Ovary (tissue), 9 donors: Measurements from ENCODE around the gene LIMS2. TPM values are rescaled to one million over a fixed set of nuclear protein-coding genes. Genes with fewer than 3 reads are reported as not detected.

Experiments used
- DNase-seq, 5 donors: peaks; one replicate each; pipeline ENCODE4 v3.0.0-alpha.2; 2019 to 2020
- H3K27ac ChIP-seq, 2 donors: fragments of 200-600 bp; one replicate each; pipeline versions ENCODE4 v1.5.1 to v1.8.0; 2019 to 2022
- H3K27me3 ChIP-seq: fragments of 200-600 bp; one replicate; pipeline ENCODE4 v1.8.0; 2022
- H3K36me3 ChIP-seq: fragments of 200-600 bp; sonication (generic); one replicate; pipeline ENCODE4 v1.5.1; 2019
- H3K4me1 ChIP-seq: one replicate; pipeline ENCODE4 v1.8.1; 2013; ENCODE audit warnings: mild to moderate bottlenecking, moderate library complexity; ENCODE audit not compliant: insufficient read depth
- H3K4me3 ChIP-seq: fragments of 200-600 bp; sonication (generic); one replicate; pipeline ENCODE4 v1.5.1; 2017
- H3K9me3 ChIP-seq, 2 donors: fragments of 200-600 bp in 1 of 2; sonication (generic) in 1 of 2; one replicate each; pipeline versions ENCODE4 v1.5.1 to v1.8.1; 2013 to 2019; ENCODE audit warnings: mild to moderate bottlenecking in 1 of 2, moderate library complexity in 1 of 2
- CTCF ChIP-seq, 3 donors: fragments of 450-650 bp in 2 of 3; fragments of 200-600 bp in 1 of 3; IDR thresholded peaks; one replicate each; pipeline versions ENCODE4 v1.5.1 to v1.8.0; 2016 to 2022; ENCODE audit warnings: antibody characterized with exemption in 3 of 3, mild to moderate bottlenecking in 1 of 3
- EP300 ChIP-seq: sonication (generic); formaldehyde crosslinking; IDR thresholded peaks from one replicate; pipeline ENCODE4 v1.6.1; 2017; ENCODE audit warnings: antibody characterized with exemption
- POLR2A ChIP-seq: fragments of 450-650 bp; IDR thresholded peaks from one replicate; pipeline ENCODE4 v1.6.1; 2017; ENCODE audit warnings: antibody characterized with exemption, mild to moderate bottlenecking, moderate library complexity
- WGBS, 3 donors: extraction: QIAGEN DNeasy Blood & Tissue Kit in 1 of 3; methylation state at CpG; one replicate each; pipeline versions ENCODE4 v1.1.5 to v1.1.7; 2013 to 2017; 5-methylcytosine and 5-hydroxymethylcytosine counted together
- intact Hi-C, 4 donors: fragments of 100-400 bp; cut with DNase I; formaldehyde crosslinking; loops; one replicate each; pipeline versions ENCODE4 v1.11.0 to v1.15.1; 2022 to 2023
- polyA plus RNA-seq, 2 donors: library from polyadenylated mRNA; stranded (reverse); fragments of 200-250 nt in 1 of 2; fragments of 350-450 nt in 1 of 2; fragmentation: Illumina TruSeq in 1 of 2; extraction: RNeasy Lipid Tissue Mini Kit (QIAGEN cat#74804) in 1 of 2; gene quantifications; one replicate each; pipeline ENCODE4 v1.2.3, GENCODE V29; 2013 to 2014
- total RNA-seq, 7 donors: library from RNA; depleted of rRNA in 2 of 7; stranded (reverse); fragments of >200 nt in 2 of 7; fragmentation: NEBNext Ultra II Directional in 3 of 7; extraction: Animal tissue kit (Norgen Biotek cat#: 25700) in 3 of 7; gene quantifications; one replicate each; pipeline versions ENCODE4 v1.1.0 to v1.2.4, GENCODE V29; 2016 to 2023
- donor health status: DM: no; HTN: no; CAD: no; lungs with moderate emphysema.
- donor health status: DM: no; HTN: no; CAD: no.
- donor health status: Bipolar disorder and iron deficiency.
- donor health status: DM: yes; HTN: yes; CAD: no.
- donor health status: DM: no; HTN: no; CAD: no.
- donor health status: DM: yes; HTN: yes; CAD: no.

Gene LIMS2
- total and polyA plus RNA-seq, 9 donors, result 3.8 to 70.4 (median 19.1) TPM

DNA sequence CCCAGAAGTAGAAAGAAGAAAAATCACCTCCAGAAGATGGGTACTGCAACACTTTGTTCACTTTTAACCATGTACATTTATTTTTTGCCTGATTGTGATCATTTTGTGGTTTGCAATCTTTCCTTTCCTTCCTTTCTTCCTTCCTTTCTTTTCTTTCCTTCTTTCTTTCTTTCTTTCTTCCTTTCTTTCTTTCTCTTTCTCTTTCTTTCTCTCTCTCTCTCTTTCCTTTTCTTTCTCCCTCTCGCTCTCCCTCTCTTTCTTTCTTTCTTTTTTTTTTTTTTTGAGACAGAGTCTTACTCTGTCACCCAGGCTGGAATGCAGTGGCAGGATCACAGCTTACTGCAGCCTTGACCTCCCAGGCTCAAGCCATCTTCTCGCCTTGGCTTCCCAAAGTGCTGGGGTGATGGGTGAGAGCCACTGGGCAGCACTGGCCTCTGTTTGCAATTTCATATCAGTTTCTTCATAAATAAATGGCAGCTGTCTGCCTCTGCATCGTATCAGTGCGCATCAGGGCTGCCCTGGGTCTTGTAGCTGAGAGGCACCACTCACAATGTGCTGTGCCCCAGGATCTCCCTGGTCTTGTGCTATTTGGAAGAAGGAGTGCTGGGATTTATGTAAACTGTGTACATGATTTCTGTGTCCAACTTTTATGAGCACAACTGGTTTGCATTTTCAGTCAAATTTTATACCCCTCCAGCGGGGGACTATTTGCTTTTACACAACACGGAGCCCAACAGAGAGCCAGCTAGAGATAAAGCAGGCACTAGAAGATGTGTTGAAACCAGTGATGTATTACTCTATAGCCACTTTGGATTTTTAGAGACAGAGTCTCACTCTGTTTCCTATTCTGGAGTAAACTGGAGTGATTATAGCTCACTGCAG, 6.9 kb upstream of the LIMS2 start:
- no peaks in the 10 kb centered on the region for H3K9me3 ChIP-seq
- WGBS, 3 donors, result 48 to 67% (median 60%) methylated on average over 6 of the region's 6 CpGs
- H3K36me3 ChIP-seq, result no peaks in the 10 kb centered on the region
- no peak overlapping the region for H3K27ac ChIP-seq
- TF ChIP-seq POLR2A, result no peak
- intact Hi-C loops, result no loop called here
- no peak for DNase-seq
- peaks cover 11% of the 10 kb centered on the region for H3K4me1 ChIP-seq
- no peak overlapping the region for H3K4me3 ChIP-seq
- no peaks in the 10 kb centered on the region for H3K27me3 ChIP-seq

- H3K4me3 ChIP-seq, result peak overlapping the region; percentile 8
- 3 to 12% (median 11%) methylated on average over 16 to 25 of the region's 25 CpGs for WGBS, 3 donors
Observed at GRCh38 chr2:127681288-127681804, 6.0 kb upstream of the LIMS2 start.

GRCh38 chr2:127680706-127681287, 5.5 kb upstream of the LIMS2 start:
- H3K4me1 ChIP-seq, result peaks cover 13% of the 10 kb centered on the region
- intact Hi-C loops, result no loop called here
- no peaks in the 10 kb centered on the region for H3K36me3 ChIP-seq
- 88 to 93% (median 90%) methylated on average over 19 of the region's 19 CpGs for WGBS, 3 donors
- no peaks in the 10 kb centered on the region for H3K27me3 ChIP-seq
- no peaks in the 10 kb centered on the region for H3K9me3 ChIP-seq
- no peak overlapping the region for H3K4me3 ChIP-seq
- DNase-seq, result no peak
- no peak overlapping the region for H3K27ac ChIP-seq
- no peak for TF ChIP-seq CTCF (IDR thresholded peaks at IDR 0.05)

More at GRCh38 chr2:127681288-127681804, 6.0 kb upstream of the LIMS2 start:
- no peaks in the 10 kb centered on the region for H3K36me3 ChIP-seq
- H3K9me3 ChIP-seq, result no peaks in the 10 kb centered on the region
- H3K27me3 ChIP-seq, result no peaks in the 10 kb centered on the region
- intact Hi-C loops, result no loop called here
- H3K27ac ChIP-seq, result no peak overlapping the region
- H3K4me1 ChIP-seq, result peaks cover 11% of the 10 kb centered on the region
- DNase-seq, result peak in 1 of 5 donors; percentile 69
- no peak for TF ChIP-seq POLR2A
- no peak for TF ChIP-seq CTCF (IDR thresholded peaks at IDR 0.05)
- TF ChIP-seq EP300, result no peak

DNA sequence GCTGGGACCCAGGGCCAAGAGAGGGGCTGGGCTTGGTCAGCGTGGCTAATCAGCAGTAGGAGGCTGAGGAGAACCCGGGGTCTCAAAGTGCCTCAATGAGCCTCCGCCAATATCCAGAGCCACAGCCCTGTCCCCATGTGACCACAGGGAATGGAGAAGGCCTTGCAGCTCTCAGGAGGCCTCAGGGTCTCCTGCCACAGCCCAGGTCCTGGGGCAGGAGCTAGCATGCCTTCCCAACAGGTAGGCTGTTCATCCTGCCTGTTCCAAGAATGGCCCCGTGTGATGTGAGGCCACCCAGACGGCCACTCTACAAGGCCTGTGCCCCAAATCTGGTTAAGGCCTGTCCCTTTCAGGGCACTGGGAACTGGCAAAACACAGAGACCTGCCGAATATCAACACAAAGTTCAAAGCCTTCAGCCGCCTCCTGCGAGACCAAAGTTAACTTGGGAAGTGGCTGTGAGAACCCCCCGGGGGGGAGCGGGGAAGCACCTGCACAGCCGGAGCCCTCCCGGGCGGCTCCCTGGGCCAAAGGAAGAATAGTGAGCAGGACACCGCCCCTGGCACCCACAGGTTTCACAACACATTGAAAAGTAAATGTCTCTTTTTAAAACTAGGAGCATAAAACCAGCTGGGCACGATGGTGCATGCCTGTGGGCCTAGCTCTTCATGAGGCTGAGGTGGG, 4.5 kb upstream of the LIMS2 start:
- no peak for DNase-seq
- H3K27me3 ChIP-seq, result no peaks in the 10 kb centered on the region
- TF ChIP-seq POLR2A (no peak), EP300 (no peak), CTCF (IDR thresholded peaks at IDR 0.05) (no peak)
- no peak overlapping the region for H3K4me3 ChIP-seq
- intact Hi-C loops, result no loop called here
- H3K27ac ChIP-seq, result no peak overlapping the region
- H3K4me1 ChIP-seq, result peaks cover 13% of the 10 kb centered on the region
- no peaks in the 10 kb centered on the region for H3K9me3 ChIP-seq
- WGBS, 3 donors, result 95 to 98% (median 96%) methylated on average over 15 of the region's 15 CpGs
- no peaks in the 10 kb centered on the region for H3K36me3 ChIP-seq
